Osteocyte (in vitro differentiated cells): ENCODE measurements around the gene FAM186B. TPM values are rescaled to one million over a fixed set of nuclear protein-coding genes. Genes with fewer than 3 reads are reported as not detected.

Experiments used
- DNase-seq: peaks from one replicate; pipeline ENCODE4 v3.0.0; 2021; ENCODE audit warnings: mixed read lengths; ENCODE audit not compliant: unreplicated experiment; ENCODE audit errors: extremely low spot score
- H3K27ac Mint-ChIP-seq: one replicate; pipeline ENCODE4 v1.8.0; 2021; ENCODE audit warnings: mild to moderate bottlenecking, mixed read lengths; ENCODE audit not compliant: unreplicated experiment
- H3K27me3 Mint-ChIP-seq: one replicate; pipeline ENCODE4 v1.8.0; 2021; ENCODE audit warnings: mixed read lengths; ENCODE audit not compliant: unreplicated experiment
- H3K36me3 Mint-ChIP-seq: one replicate; pipeline ENCODE4 v1.8.0; 2021; ENCODE audit warnings: mixed read lengths; ENCODE audit not compliant: unreplicated experiment
- H3K4me1 Mint-ChIP-seq: one replicate; pipeline ENCODE4 v1.8.0; 2021; ENCODE audit warnings: mixed read lengths; ENCODE audit not compliant: unreplicated experiment
- H3K4me3 Mint-ChIP-seq: one replicate; pipeline ENCODE4 v1.8.0; 2021; ENCODE audit warnings: mild to moderate bottlenecking, moderate library complexity, mixed read lengths; ENCODE audit not compliant: unreplicated experiment
- H3K9me3 Mint-ChIP-seq: one replicate; pipeline ENCODE4 v1.8.0; 2021; ENCODE audit warnings: mixed read lengths; ENCODE audit not compliant: unreplicated experiment
- CTCF ChIP-seq: fragments of 200-600 bp; sonication (generic); IDR thresholded peaks from 2 replicates; pipeline ENCODE4 v1.5.0; 2021; ENCODE audit warnings: antibody characterized with exemption, mild to moderate bottlenecking, moderate library complexity
- total RNA-seq: library from RNA; stranded (reverse); gene quantifications from 2 replicates; pipeline ENCODE4 v1.2.1, GENCODE V29; 2021

FAM186B gene
- total RNA-seq, 1 donor from 2014 or later: 0.30 TPM

- TF ChIP-seq CTCF: no peak
- no peak overlapping the region for H3K4me3 Mint-ChIP-seq
These were observed 21.9 kb downstream of the FAM186B start for GRCh38 chr12:49583366-49584094.

GRCh38 chr12:49582850-49583249, 22.6 kb downstream of the FAM186B start:
- no peak for TF ChIP-seq CTCF
- no peak for DNase-seq
- no peaks in the 10 kb centered on the region for H3K9me3 Mint-ChIP-seq
- H3K27ac Mint-ChIP-seq: peak overlapping the region; percentile 67
- H3K36me3 Mint-ChIP-seq: peaks cover 2% of the 10 kb centered on the region
- peaks cover 47% of the 10 kb centered on the region for H3K4me1 Mint-ChIP-seq
- H3K27me3 Mint-ChIP-seq: no peaks in the 10 kb centered on the region
- H3K4me3 Mint-ChIP-seq: no peak overlapping the region

More at GRCh38 chr12:49583366-49584094, 21.9 kb downstream of the FAM186B start:
- Mint-ChIP-seq H3K36me3 (peaks cover 3% of the 10 kb centered on the region), H3K27ac (peak overlapping the region; percentile 67), H3K4me1 (peaks cover 48% of the 10 kb centered on the region), H3K9me3 (no peaks in the 10 kb centered on the region), H3K27me3 (no peaks in the 10 kb centered on the region)
- DNase-seq: no peak

- no peaks in the 10 kb centered on the region for H3K27me3 Mint-ChIP-seq
- no peak overlapping the region for H3K4me3 Mint-ChIP-seq
- H3K4me1 Mint-ChIP-seq: peaks cover 47% of the 10 kb centered on the region
- no peaks in the 10 kb centered on the region for H3K9me3 Mint-ChIP-seq
- H3K27ac Mint-ChIP-seq: peak overlapping the region; percentile 20
- no peak for DNase-seq
- peaks cover 2% of the 10 kb centered on the region for H3K36me3 Mint-ChIP-seq
- no peak for TF ChIP-seq CTCF
These were observed 23.2 kb downstream of the FAM186B start for GRCh38 chr12:49582201-49582600.

- H3K4me3 Mint-ChIP-seq: no peak overlapping the region
- peaks cover 5% of the 10 kb centered on the region for H3K36me3 Mint-ChIP-seq
- peak; percentile 89 for TF ChIP-seq CTCF
- no peaks in the 10 kb centered on the region for H3K9me3 Mint-ChIP-seq
- peaks cover 41% of the 10 kb centered on the region for H3K4me1 Mint-ChIP-seq
- H3K27me3 Mint-ChIP-seq: no peaks in the 10 kb centered on the region
- no peak overlapping the region for H3K27ac Mint-ChIP-seq
- DNase-seq: peak; percentile 90
These were observed 24.6 kb downstream of the FAM186B start for GRCh38 chr12:49580572-49581535.
